ENCODE data around the gene LAMP5.

Gene LAMP5

DNA sequence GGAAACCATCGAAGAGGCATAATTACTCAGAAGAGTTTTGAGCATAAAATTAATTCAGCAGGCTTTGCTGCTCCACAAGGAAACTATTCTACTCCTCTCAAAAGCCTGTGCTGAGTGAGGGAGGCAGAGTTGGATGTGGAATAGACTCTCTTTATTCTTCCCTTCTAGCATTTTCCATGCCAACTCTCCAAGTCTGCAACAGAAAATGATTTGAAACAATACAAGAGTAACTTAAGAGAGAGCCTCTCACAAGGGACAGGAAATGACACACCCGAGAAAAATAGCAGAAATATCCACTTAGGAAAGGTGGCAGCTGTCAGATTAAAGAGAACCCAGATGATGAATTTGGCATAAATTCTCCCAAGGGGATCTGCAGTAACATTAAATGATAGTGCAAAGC is 26.3 kb upstream of the LAMP5 start:
- DNase-seq: no peak
- peaks cover 1% of the 10 kb centered on the region for H3K4me1 ChIP-seq (ENCODE audit: control insufficient read depth, insufficient read depth, low read depth, low read length)
- H3K79me1 ChIP-seq (replicated peaks; ENCODE audit: low read length, poor library complexity, severe bottlenecking): no peaks in the 10 kb centered on the region
- H3K18ac ChIP-seq (ENCODE audit: low read depth in 1 of 2, low read length in 2 of 2): no peak overlapping the region
- no peak overlapping the region for H2BK12ac ChIP-seq (ENCODE audit: low read length in 2 of 2)
- no peak overlapping the region for H3K4me3 ChIP-seq (ENCODE audit: insufficient read depth in 1 of 2, low read depth in 1 of 2, low read length in 2 of 2)
- peaks cover 0 to 42% of the 10 kb centered on the region in 2 experiments for H3K27me3 ChIP-seq (ENCODE audit: control insufficient read depth in 1 of 2, insufficient read depth in 1 of 2, low read length in 2 of 2)
- 50% methylated on average over 1 of the region's 2 CpGs for WGBS
- H2BK15ac ChIP-seq (ENCODE audit: low read depth, poor library complexity, severe bottlenecking): no peak overlapping the region
- H3K4me2 ChIP-seq (ENCODE audit: low read length, poor library complexity, severe bottlenecking): no peak overlapping the region
- no peak overlapping the region for H3K27ac ChIP-seq (ENCODE audit: low read length, poor library complexity, severe bottlenecking)
- no peaks in the 10 kb centered on the region for H3K36me3 ChIP-seq (ENCODE audit: control insufficient read depth in 1 of 2, insufficient read depth in 2 of 2, low read depth in 1 of 2, low read length in 2 of 2)
- H2AFZ ChIP-seq (ENCODE audit: low read depth, low read length): no peak overlapping the region
- no peak overlapping the region for H2BK120ac ChIP-seq (ENCODE audit: low read depth, low read length)
- no peak overlapping the region for H2AK5ac ChIP-seq (ENCODE audit: low read length, severe bottlenecking)
- H3K9ac ChIP-seq (ENCODE audit: low read length): no peak overlapping the region
- no peak overlapping the region for H4K8ac ChIP-seq (ENCODE audit: low read length)
- H3K4ac ChIP-seq (ENCODE audit: low read depth in 1 of 2, low read length in 2 of 2): no peak overlapping the region
- no peak overlapping the region for H3K23ac ChIP-seq (ENCODE audit: low read length in 2 of 2)
- no peaks in the 10 kb centered on the region for H3K9me3 ChIP-seq (ENCODE audit: control insufficient read depth, low read length)
- H2BK5ac ChIP-seq (ENCODE audit: low read depth, low read length, poor library complexity, severe bottlenecking): no peak overlapping the region
- no peak overlapping the region for H3K14ac ChIP-seq (ENCODE audit: low read length in 2 of 2)
- H4K91ac ChIP-seq (ENCODE audit: low read length): no peak overlapping the region

DNA sequence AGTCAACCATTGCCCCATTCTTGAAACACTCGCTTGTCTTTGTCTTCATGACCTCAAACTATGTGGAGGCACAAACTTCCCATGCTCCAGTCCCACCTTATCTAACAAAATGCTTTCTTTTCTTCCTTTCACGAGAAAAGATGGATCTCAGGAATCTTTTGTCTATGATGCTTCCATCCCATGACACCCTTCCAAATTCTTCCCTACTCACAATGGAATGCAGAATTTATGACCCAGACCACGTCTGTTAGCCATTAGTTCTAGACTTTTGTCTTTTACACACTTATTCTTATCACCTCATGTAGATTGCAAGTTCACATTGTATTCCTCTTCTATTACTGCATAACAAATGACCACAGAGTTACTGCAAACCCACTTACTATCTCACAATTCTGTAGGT is 24.2 kb upstream of the LAMP5 start:
- 58% methylated on average over 3 of the region's 3 CpGs for WGBS
- Histone ChIP-seq H3K27me3 (ENCODE audit: control insufficient read depth in 1 of 2, insufficient read depth in 1 of 2, low read length in 2 of 2) (peaks cover 0 to 34% of the 10 kb centered on the region in 2 experiments), H3K23ac (ENCODE audit: low read length in 2 of 2) (no peak overlapping the region), H3K27ac (ENCODE audit: low read length, poor library complexity, severe bottlenecking) (no peak overlapping the region), H2AFZ (ENCODE audit: low read depth, low read length) (no peak overlapping the region), H2AK5ac (ENCODE audit: low read length, severe bottlenecking) (no peak overlapping the region), H3K9ac (ENCODE audit: low read length) (no peak overlapping the region), H2BK120ac (ENCODE audit: low read depth, low read length) (no peak overlapping the region), H3K4me3 (ENCODE audit: insufficient read depth in 1 of 2, low read depth in 1 of 2, low read length in 2 of 2) (no peak overlapping the region), H3K18ac (ENCODE audit: low read depth in 1 of 2, low read length in 2 of 2) (no peak overlapping the region), H4K8ac (ENCODE audit: low read length) (no peak overlapping the region), H3K79me1 (replicated peaks; ENCODE audit: low read length, poor library complexity, severe bottlenecking) (no peaks in the 10 kb centered on the region), H2BK5ac (ENCODE audit: low read depth, low read length, poor library complexity, severe bottlenecking) (no peak overlapping the region), H2BK12ac (ENCODE audit: low read length in 2 of 2) (no peak overlapping the region), H3K4ac (ENCODE audit: low read depth in 1 of 2, low read length in 2 of 2) (no peak overlapping the region), H3K9me3 (ENCODE audit: control insufficient read depth, low read length) (no peaks in the 10 kb centered on the region), H3K4me2 (ENCODE audit: low read length, poor library complexity, severe bottlenecking) (no peak overlapping the region), H3K36me3 (ENCODE audit: control insufficient read depth in 1 of 2, insufficient read depth in 2 of 2, low read depth in 1 of 2, low read length in 2 of 2) (no peaks in the 10 kb centered on the region), H3K4me1 (ENCODE audit: control insufficient read depth, insufficient read depth, low read depth, low read length) (peaks cover 1% of the 10 kb centered on the region), H4K91ac (ENCODE audit: low read length) (no peak overlapping the region), H2BK15ac (ENCODE audit: low read depth, poor library complexity, severe bottlenecking) (no peak overlapping the region), H3K14ac (ENCODE audit: low read length in 2 of 2) (no peak overlapping the region)
- no peak for DNase-seq

DNA sequence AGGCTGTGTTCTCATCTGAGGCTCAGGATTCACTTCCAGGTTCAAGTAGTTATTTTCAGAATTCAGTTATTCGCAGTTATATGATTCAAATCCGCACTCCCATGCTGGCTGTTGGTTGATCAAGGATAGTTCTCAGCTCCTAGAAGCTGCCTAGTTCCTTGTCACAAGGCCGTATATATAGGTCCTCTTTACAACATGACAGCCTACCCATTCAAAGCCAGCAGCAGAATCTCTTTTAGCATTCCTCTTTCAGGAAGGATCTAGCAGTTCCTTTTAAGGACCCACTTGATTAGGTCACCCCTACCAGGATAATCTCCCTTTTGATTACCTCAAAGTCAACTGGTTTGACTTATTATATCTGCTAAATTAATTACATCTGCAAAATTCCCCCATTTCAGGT is 23.8 kb upstream of the LAMP5 start:
- Histone ChIP-seq H3K4me1 (ENCODE audit: control insufficient read depth, insufficient read depth, low read depth, low read length) (peaks cover under 1% of the 10 kb centered on the region), H3K36me3 (ENCODE audit: control insufficient read depth in 1 of 2, insufficient read depth in 2 of 2, low read depth in 1 of 2, low read length in 2 of 2) (no peaks in the 10 kb centered on the region), H2AFZ (ENCODE audit: low read depth, low read length) (no peak overlapping the region), H2AK5ac (ENCODE audit: low read length, severe bottlenecking) (no peak overlapping the region), H3K4me2 (ENCODE audit: low read length, poor library complexity, severe bottlenecking) (no peak overlapping the region), H2BK120ac (ENCODE audit: low read depth, low read length) (no peak overlapping the region), H3K23ac (ENCODE audit: low read length in 2 of 2) (no peak overlapping the region), H3K9ac (ENCODE audit: low read length) (no peak overlapping the region), H3K9me3 (ENCODE audit: control insufficient read depth, low read length) (peaks cover 2% of the 10 kb centered on the region), H3K79me1 (replicated peaks; ENCODE audit: low read length, poor library complexity, severe bottlenecking) (no peaks in the 10 kb centered on the region), H4K91ac (ENCODE audit: low read length) (no peak overlapping the region), H2BK12ac (ENCODE audit: low read length in 2 of 2) (no peak overlapping the region), H2BK5ac (ENCODE audit: low read depth, low read length, poor library complexity, severe bottlenecking) (no peak overlapping the region), H3K4ac (ENCODE audit: low read depth in 1 of 2, low read length in 2 of 2) (no peak overlapping the region), H3K27ac (ENCODE audit: low read length, poor library complexity, severe bottlenecking) (no peak overlapping the region), H3K4me3 (ENCODE audit: insufficient read depth in 1 of 2, low read depth in 1 of 2, low read length in 2 of 2) (no peak overlapping the region), H3K18ac (ENCODE audit: low read depth in 1 of 2, low read length in 2 of 2) (no peak overlapping the region), H3K14ac (ENCODE audit: low read length in 2 of 2) (no peak overlapping the region), H4K8ac (ENCODE audit: low read length) (no peak overlapping the region), H2BK15ac (ENCODE audit: low read depth, poor library complexity, severe bottlenecking) (no peak overlapping the region), H3K27me3 (ENCODE audit: control insufficient read depth in 1 of 2, insufficient read depth in 1 of 2, low read length in 2 of 2) (peaks cover 2 to 37% of the 10 kb centered on the region in 2 experiments)
- 94% methylated on average over 3 of the region's 3 CpGs for WGBS
- no peak for DNase-seq

- WGBS: 80% methylated on average over 1 of the region's 1 CpG
- peaks cover 3 to 34% of the 10 kb centered on the region in 2 experiments for H3K27me3 ChIP-seq (ENCODE audit: control insufficient read depth in 1 of 2, insufficient read depth in 1 of 2, low read length in 2 of 2)
Measured at GRCh38 chr20:9491324-9491723, 23.1 kb upstream of the LAMP5 start.

More at GRCh38 chr20:9491324-9491723, 23.1 kb upstream of the LAMP5 start:
- H3K9me3 ChIP-seq (ENCODE audit: control insufficient read depth, low read length): peaks cover 4% of the 10 kb centered on the region
- no peak overlapping the region for H4K91ac ChIP-seq (ENCODE audit: low read length)
- no peak overlapping the region for H3K23ac ChIP-seq (ENCODE audit: low read length in 2 of 2)
- no peaks in the 10 kb centered on the region for H3K36me3 ChIP-seq (ENCODE audit: control insufficient read depth in 1 of 2, insufficient read depth in 2 of 2, low read depth in 1 of 2, low read length in 2 of 2)
- H4K8ac ChIP-seq (ENCODE audit: low read length): no peak overlapping the region
- no peak overlapping the region for H2BK12ac ChIP-seq (ENCODE audit: low read length in 2 of 2)
- H3K4me2 ChIP-seq (ENCODE audit: low read length, poor library complexity, severe bottlenecking): no peak overlapping the region
- H2BK15ac ChIP-seq (ENCODE audit: low read depth, poor library complexity, severe bottlenecking): no peak overlapping the region
- no peak overlapping the region for H3K18ac ChIP-seq (ENCODE audit: low read depth in 1 of 2, low read length in 2 of 2)
- no peaks in the 10 kb centered on the region for H3K79me1 ChIP-seq (replicated peaks; ENCODE audit: low read length, poor library complexity, severe bottlenecking)
- no peak overlapping the region for H2AFZ ChIP-seq (ENCODE audit: low read depth, low read length)
- DNase-seq: no peak
- H3K4ac ChIP-seq (ENCODE audit: low read depth in 1 of 2, low read length in 2 of 2): no peak overlapping the region
- H2BK120ac ChIP-seq (ENCODE audit: low read depth, low read length): no peak overlapping the region
- no peak overlapping the region for H3K14ac ChIP-seq (ENCODE audit: low read length in 2 of 2)
- no peak overlapping the region for H3K9ac ChIP-seq (ENCODE audit: low read length)
- no peak overlapping the region for H2BK5ac ChIP-seq (ENCODE audit: low read depth, low read length, poor library complexity, severe bottlenecking)
- H2AK5ac ChIP-seq (ENCODE audit: low read length, severe bottlenecking): no peak overlapping the region
- H3K27ac ChIP-seq (ENCODE audit: low read length, poor library complexity, severe bottlenecking): no peak overlapping the region
- no peaks in the 10 kb centered on the region for H3K4me1 ChIP-seq (ENCODE audit: control insufficient read depth, insufficient read depth, low read depth, low read length)
- no peak overlapping the region for H3K4me3 ChIP-seq (ENCODE audit: insufficient read depth in 1 of 2, low read depth in 1 of 2, low read length in 2 of 2)
